GM12878 (cell line): ENCODE data around the gene ROBO1. TPM values are rescaled to one million over a fixed set of nuclear protein-coding genes. Genes with fewer than 3 reads are reported as not detected.
A peak's percentile ranks its signal among the peaks of the same experiment; 100 is the strongest.

Experiments used
- ATAC-seq: fragments of 200-7000 bp; cut with Tn5 transposase; 3 replicates; pipeline ENCODE4 v1.9.1; 2020; ENCODE audit warnings: mild to moderate bottlenecking, moderate library complexity
- BruUV-seq: library from RNA; stranded (reverse); fragments of 400-500 nt; replicated peaks from 2 replicates; lab custom pipeline; 2021; lab: Mats Ljungman, UMichigan
- CTCF ChIA-PET: fragments of 300-600 bp; sonication (Branson Sonifier 250); formaldehyde crosslinking; extraction: SDS; loops from one replicate; lab custom pipeline; 2021; ENCODE audit warnings: inconsistent platforms; lab: Yijun Ruan, JAX
- POLR2A ChIA-PET: fragments of 350-600 bp; formaldehyde crosslinking; extraction: SDS; loops from one replicate; lab custom pipeline; 2021; ENCODE audit warnings: inconsistent platforms; lab: Charles Lee
- RAD21 ChIA-PET: fragments of 300-600 bp; sonication (Branson Sonifier 250); formaldehyde crosslinking; loops from one replicate; lab custom pipeline; 2023; ENCODE audit warnings: antibody characterized with exemption; ENCODE audit not compliant: unreplicated experiment; lab: Charles Lee
- SMC1A ChIA-PET: fragments of 300-600 bp; sonication (Branson Sonifier 250); formaldehyde crosslinking; loops from one replicate; lab custom pipeline; 2023; ENCODE audit not compliant: unreplicated experiment, uncharacterized antibody; lab: Charles Lee
- DNase-seq: peaks from one replicate; pipeline ENCODE4 v3.0.0-alpha.2; 2011; ENCODE audit warnings: low read depth, low spot score
- FAIRE-seq: peaks from 3 replicates; lab custom pipeline; 2011; peaks lifted over from hg19 to GRCh38; lab: Jason Lieb, UNC
- H2AFZ ChIP-seq: 2 replicates; pipeline ENCODE4 v1.6.0; 2011; ENCODE audit warnings: low read depth, low read length, control low read depth; ENCODE audit not compliant: control insufficient read depth
- H3K27ac ChIP-seq: 2 replicates; pipeline ENCODE4 v1.5.1; 2011; ENCODE audit warnings: control low read depth; ENCODE audit not compliant: control insufficient read depth, insufficient read depth
- H3K27me3 ChIP-seq, 2 experiments: replicated peaks in 1 of 2; 2 replicates each; pipeline versions ENCODE4 v1.6.0 to v1.6.1; 2011; ENCODE audit warnings: low read length in 1 of 2; ENCODE audit not compliant: control insufficient read depth in 2 of 2, insufficient read depth in 2 of 2
- H3K36me3 ChIP-seq, 2 experiments: 2 replicates each; pipeline ENCODE4 v1.5.1; 2011; ENCODE audit warnings: low read length in 1 of 2; ENCODE audit not compliant: control insufficient read depth in 2 of 2, insufficient read depth in 2 of 2
- H3K4me1 ChIP-seq: 2 replicates; pipeline ENCODE4 v1.6.1; 2011; ENCODE audit warnings: mild to moderate bottlenecking, low read length, moderate library complexity, mixed read lengths; ENCODE audit not compliant: control insufficient read depth, insufficient read depth
- H3K4me2 ChIP-seq: 2 replicates; pipeline ENCODE4 v1.6.0; 2011; ENCODE audit warnings: control low read depth; ENCODE audit not compliant: control insufficient read depth, insufficient read depth
- H3K4me3 ChIP-seq: fragments of 200-600 bp; sonication (generic); 2 replicates; pipeline ENCODE4 v1.5.1; 2016
- H3K79me2 ChIP-seq: 2 replicates; pipeline ENCODE4 v1.6.0; 2011; ENCODE audit warnings: low read length; ENCODE audit not compliant: control insufficient read depth, insufficient read depth
- H3K9ac ChIP-seq: 2 replicates; pipeline ENCODE4 v1.8.0; 2011; ENCODE audit warnings: low read length, control low read depth, mixed read lengths; ENCODE audit not compliant: control insufficient read depth, insufficient read depth
- H3K9me3 ChIP-seq: replicated peaks from 3 replicates; pipeline ENCODE4 v1.5.1; 2011; ENCODE audit warnings: mild to moderate bottlenecking, low read length; ENCODE audit not compliant: control insufficient read depth, insufficient read depth
- H4K20me1 ChIP-seq: 2 replicates; pipeline ENCODE4 v1.6.0; 2011; ENCODE audit not compliant: control insufficient read depth, insufficient read depth
- IKZF1 ChIP-seq: fragments of 450-650 bp; conservative IDR thresholded peaks from 2 replicates; pipeline ENCODE4 v1.6.1; 2017; ENCODE audit warnings: antibody characterized with exemption, mild to moderate bottlenecking
- PKNOX1 ChIP-seq: fragments of 450-650 bp; IDR thresholded peaks from 2 replicates; pipeline ENCODE4 v1.6.1; 2016; ENCODE audit warnings: mild to moderate bottlenecking
- RELA ChIP-seq: fragments of 450-650 bp; IDR thresholded peaks from 2 replicates; pipeline ENCODE4 v1.8.0; 2014; ENCODE audit warnings: borderline replicate concordance; ENCODE audit not compliant: partially characterized antibody
- TCF7 ChIP-seq: IDR thresholded peaks from 2 replicates; pipeline ENCODE4 v1.6.1; 2014; ENCODE audit warnings: antibody characterized with exemption, borderline replicate concordance
- ZBTB40 ChIP-seq: fragments of 450-650 bp; IDR thresholded peaks from 2 replicates; pipeline ENCODE4 v1.6.1; 2016; ENCODE audit warnings: mild to moderate bottlenecking, moderate library complexity, borderline replicate concordance
- WGBS: methylation state at CpG from one replicate; pipeline ENCODE4 v1.1.6; 2016; ENCODE audit warnings: low lambda C conversion rate; ENCODE audit not compliant: insufficient replicate concordance, insufficient coverage; ENCODE audit errors: missing lambda C conversion rate; 5-methylcytosine and 5-hydroxymethylcytosine counted together
- in situ Hi-C: fragments of 300-500 bp; cut with MboI; formaldehyde crosslinking; loops from 9 replicates; pipeline ENCODE4 v1.14.3; 2018; ENCODE audit warnings: mixed read lengths
- intact Hi-C: fragments of 100-400 bp; cut with micrococcal nuclease; formaldehyde crosslinking; loops from one replicate; pipeline ENCODE4 v1.14.2; 2022; ENCODE audit not compliant: unreplicated experiment
- polyA plus RNA-seq, 11 experiments: library from polyadenylated mRNA; depleted of rRNA in 4 of 11; unstranded in 6 of 11; stranded (reverse) in 5 of 11; fragments of >200 nt; fragmentation: Nextera tagmentation in 4 of 11; fragmentation: Illumina TruSeq in 1 of 11; extraction: Ambion mirVana in 4 of 11; extraction: Trizol in 1 of 11; gene quantifications; 1 replicate in 1 of 11; 2 replicates in 10 of 11; pipeline versions ENCODE4 v1.2.1 to v1.2.3, GENCODE V29; 2011 to 2016; ENCODE audit warnings: inconsistent platforms in 2 of 11, missing spikeins in 2 of 11, low read depth in 1 of 11
- total RNA-seq, 4 experiments: library from RNA; depleted of rRNA in 3 of 4; stranded (reverse); fragments of >200 nt in 3 of 4; fragmentation: Illumina TruSeq in 1 of 4; extraction: Trizol in 1 of 4; gene quantifications; 2 replicates each; pipeline versions ENCODE4 v1.2.1 to v1.2.3, GENCODE V29; 2013 to 2021
- TF ChIP-seq, protein P1 (sequence below): fragments of 450-650 bp; IDR thresholded peaks from 2 replicates; pipeline ENCODE4 v1.6.1; 2018; ENCODE audit warnings: borderline replicate concordance, mild to moderate bottlenecking; ENCODE audit not compliant: partially characterized antibody

Gene ROBO1
- total and polyA plus RNA-seq, 10 of the 15 experiments (the other 5 are each of a cell fraction or from before 2014, with no cell fraction given): 0.29 to 46.5 (median 1.2) TPM

DNA sequence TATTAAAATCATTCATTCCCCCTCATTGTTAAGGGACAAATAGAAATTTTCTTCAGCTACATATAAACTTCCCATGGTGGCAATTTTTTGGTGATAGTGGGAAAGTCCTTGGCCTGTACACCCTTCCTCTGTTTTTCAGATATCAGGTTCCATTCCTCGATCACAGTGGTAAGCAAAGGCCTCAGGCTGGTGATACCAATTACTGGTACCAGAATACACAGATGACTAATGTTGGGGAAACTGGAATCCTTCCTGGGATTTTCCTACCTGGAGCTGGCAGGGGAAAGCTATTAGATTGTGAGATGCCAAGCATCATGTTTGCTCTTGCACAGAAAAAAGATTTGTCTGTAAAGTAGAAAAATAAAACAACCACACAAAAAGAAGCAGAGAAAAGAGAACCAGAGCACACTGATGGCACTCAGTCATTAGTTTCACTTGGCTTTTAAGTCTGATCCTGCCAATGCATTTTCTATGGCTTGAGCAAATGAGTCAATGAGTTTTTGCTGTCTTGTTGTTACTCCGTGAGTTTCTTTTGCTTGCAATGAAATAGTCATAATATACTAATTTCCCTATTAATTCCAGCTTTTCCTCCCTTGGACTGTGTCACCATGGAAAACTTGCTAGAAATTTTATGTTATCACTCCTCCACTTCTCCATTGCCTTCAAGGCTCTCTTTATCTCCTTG is 795.0 kb downstream of the ROBO1 start:
- Histone ChIP-seq H3K4me2 (no peak overlapping the region), H3K4me1 (no peaks in the 10 kb centered on the region), H3K36me3 (no peaks in the 10 kb centered on the region), H3K27me3 (no peaks in the 10 kb centered on the region)
- WGBS: 57% methylated on average over 2 of the region's 2 CpGs
- intact Hi-C loops: no loop called here
- ChIA-PET SMC1A (interaction anchor here (0.6 to 4.7 kb wide), 27 partner anchors 12 to 311 kb away, joined by 3 to 29 read pairs (median 4); no protein-coding TSS in a partner anchor), RAD21 (interaction anchor here (0.7 to 3.8 kb wide), 22 partner anchors 13 to 182 kb away, joined by 3 to 19 read pairs (median 4); no protein-coding TSS in a partner anchor)
- DNase-seq: no peak
- 0 out of 2 replicates have a peak, but pooled peaks have one; percentile 11 for TF ChIP-seq IKZF1
- no peak for TF ChIP-seq PKNOX1
- TF ChIP-seq, all 136 proteins: peak for 1
- in situ Hi-C loops: no loop called here
- Histone ChIP-seq H3K4me3 (no peak overlapping the region), H3K9me3 (no peaks in the 10 kb centered on the region; the same call in 2 of the 3 replicates), H3K27ac (no peak overlapping the region), H2AFZ (no peak overlapping the region), H3K79me2 (no peaks in the 10 kb centered on the region), H3K9ac (no peak overlapping the region), H4K20me1 (no peaks in the 10 kb centered on the region)
- FAIRE-seq (no peak), ATAC-seq (no peak)
- POLR2A ChIA-PET: interaction anchor here (0.6 to 1.3 kb wide), 6 partner anchors 38 to 169 kb away, joined by 3 read pairs; no protein-coding TSS in a partner anchor
- CTCF ChIA-PET: interaction anchor here (0.6 to 2.3 kb wide), 13 partner anchors 9 to 123 kb away, joined by 3 to 6 read pairs (median 3); no protein-coding TSS in a partner anchor
- BruUV-seq: no TSS peak

GRCh38 chr3:78970656-78971055 is 797.1 kb downstream of the ROBO1 start:
- no peaks in the 10 kb centered on the region for H3K4me1 ChIP-seq
- H3K79me2 ChIP-seq: no peaks in the 10 kb centered on the region
- CTCF ChIA-PET: interaction anchor here (1.0 kb wide), 1 partner anchor 14 kb away, joined by 3 read pairs; no protein-coding TSS in a partner anchor
- no peaks in the 10 kb centered on the region for H3K36me3 ChIP-seq
- POLR2A ChIA-PET: no interaction called here
- 25% methylated on average over 1 of the region's 1 CpG for WGBS
- in situ Hi-C loops (no loop called here), intact Hi-C loops (no loop called here)
- DNase-seq (no peak), FAIRE-seq (no peak), ATAC-seq (no peak)
- H3K9me3 ChIP-seq: no peaks in the 10 kb centered on the region; the same call in 2 of the 3 replicates
- H3K4me3 ChIP-seq: no peak overlapping the region
- RAD21 ChIA-PET: interaction anchor here (1.2 kb wide), 1 partner anchor 29 kb away, joined by 4 read pairs; no protein-coding TSS in a partner anchor
- H2AFZ ChIP-seq: no peak overlapping the region
- H3K4me2 ChIP-seq: no peak overlapping the region
- no peaks in the 10 kb centered on the region for H4K20me1 ChIP-seq
- no peak overlapping the region for H3K9ac ChIP-seq
- H3K27me3 ChIP-seq: no peaks in the 10 kb centered on the region
- H3K27ac ChIP-seq: no peak overlapping the region
- no TSS peak for BruUV-seq
- SMC1A ChIA-PET: interaction anchor here (1.1 kb wide), 1 partner anchor 46 kb away, joined by 4 read pairs; no protein-coding TSS in a partner anchor
- no peak for TF ChIP-seq TCF7
- TF ChIP-seq, protein P1, sequence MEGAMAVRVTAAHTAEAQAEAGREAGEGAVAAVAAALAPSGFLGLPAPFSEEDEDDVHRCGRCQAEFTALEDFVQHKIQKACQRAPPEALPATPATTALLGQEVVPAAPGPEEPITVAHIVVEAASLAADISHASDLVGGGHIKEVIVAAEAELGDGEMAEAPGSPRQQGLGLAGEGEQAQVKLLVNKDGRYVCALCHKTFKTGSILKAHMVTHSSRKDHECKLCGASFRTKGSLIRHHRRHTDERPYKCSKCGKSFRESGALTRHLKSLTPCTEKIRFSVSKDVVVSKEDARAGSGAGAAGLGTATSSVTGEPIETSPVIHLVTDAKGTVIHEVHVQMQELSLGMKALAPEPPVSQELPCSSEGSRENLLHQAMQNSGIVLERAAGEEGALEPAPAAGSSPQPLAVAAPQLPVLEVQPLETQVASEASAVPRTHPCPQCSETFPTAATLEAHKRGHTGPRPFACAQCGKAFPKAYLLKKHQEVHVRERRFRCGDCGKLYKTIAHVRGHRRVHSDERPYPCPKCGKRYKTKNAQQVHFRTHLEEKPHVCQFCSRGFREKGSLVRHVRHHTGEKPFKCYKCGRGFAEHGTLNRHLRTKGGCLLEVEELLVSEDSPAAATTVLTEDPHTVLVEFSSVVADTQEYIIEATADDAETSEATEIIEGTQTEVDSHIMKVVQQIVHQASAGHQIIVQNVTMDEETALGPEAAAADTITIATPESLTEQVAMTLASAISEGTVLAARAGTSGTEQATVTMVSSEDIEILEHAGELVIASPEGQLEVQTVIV: no peak
- no peak for TF ChIP-seq ZBTB40
- TF ChIP-seq IKZF1: no peak
- no peak for TF ChIP-seq RELA
